Esophagus muscularis mucosa (tissue), 4 donors: ENCODE measurements around the gene DMC1. TPM values are rescaled to one million over a fixed set of nuclear protein-coding genes. Genes with fewer than 3 reads are reported as not detected.
"Not testable (repeated sequence)": the region's sequence is repeated elsewhere in the genome, so short reads cannot be mapped to it uniquely, and the experiment has no call there.

Experiments
- DNase-seq: peaks from one replicate; pipeline ENCODE4 v3.0.0-alpha.2; 2017; ENCODE audit errors: extremely low spot score
- H3K27ac ChIP-seq, 4 donors: fragments of 200-600 bp; sonication (generic); replicated peaks in 1 of 4; 1 replicate in 3 of 4; 2 replicates in 1 of 4; pipeline ENCODE4 v1.5.1; 2016 to 2019; ENCODE audit warnings: mild to moderate bottlenecking in 1 of 4
- H3K27me3 ChIP-seq, 4 donors: fragments of 200-600 bp; sonication (generic); one replicate each; pipeline versions ENCODE4 v1.5.1 to v1.6.0; 2016 to 2019
- H3K36me3 ChIP-seq, 4 donors: fragments of 200-600 bp; sonication (generic); one replicate each; pipeline ENCODE4 v1.5.1; 2016 to 2019
- H3K4me1 ChIP-seq, 4 donors: fragments of 200-600 bp; sonication (generic); one replicate each; pipeline ENCODE4 v1.5.1; 2016 to 2019
- H3K4me3 ChIP-seq, 4 donors: fragments of 200-600 bp; sonication (generic); 1 replicate in 2 of 4; 2 replicates in 2 of 4; pipeline ENCODE4 v1.5.1; 2016 to 2019; ENCODE audit warnings: mild to moderate bottlenecking in 4 of 4, moderate library complexity in 1 of 4
- H3K9me3 ChIP-seq, 4 donors: fragments of 200-600 bp; sonication (generic); 1 replicate in 3 of 4; 2 replicates in 1 of 4; pipeline ENCODE4 v1.5.1; 2016 to 2019
- CTCF ChIP-seq, 3 experiments: fragments of 200-600 bp in 2 of 3; fragments of 450-650 bp in 1 of 3; sonication (generic) in 2 of 3; IDR thresholded peaks; one replicate each; pipeline ENCODE4 v1.5.1; 2017 to 2019; ENCODE audit warnings: antibody characterized with exemption in 3 of 3, mild to moderate bottlenecking in 2 of 3, moderate library complexity in 1 of 3
- EP300 ChIP-seq: sonication (generic); formaldehyde crosslinking; IDR thresholded peaks from one replicate; pipeline ENCODE4 v1.6.1; 2017; ENCODE audit warnings: antibody characterized with exemption
- POLR2A ChIP-seq: fragments of 450-650 bp; IDR thresholded peaks from one replicate; pipeline ENCODE4 v1.6.1; 2017; ENCODE audit warnings: antibody characterized with exemption, moderate library complexity, mild to moderate bottlenecking, low read depth
- POLR2AphosphoS5 ChIP-seq, 2 donors: sonication (generic); formaldehyde crosslinking; IDR thresholded peaks; one replicate each; pipeline ENCODE4 v1.6.1; 2017; ENCODE audit warnings: antibody characterized with exemption in 2 of 2
- WGBS: methylation state at CpG from one replicate; pipeline ENCODE4 v1.1.5; 2018; 5-methylcytosine and 5-hydroxymethylcytosine counted together
- intact Hi-C: fragments of 100-400 bp; cut with DNase I; formaldehyde crosslinking; loops from one replicate; pipeline ENCODE4 v1.15.1; 2023
- total RNA-seq, 4 donors: library from RNA; depleted of rRNA; stranded (reverse); fragments of >200 nt; gene quantifications; one replicate each; pipeline versions ENCODE4 v1.1.0 to v1.2.1, GENCODE V29; 2016

Gene DMC1
- 1 to 10 TPM; 1.3 to 6.5 (median 1.6) TPM for total RNA-seq

- WGBS, result under 1% methylated on average over 37 of the region's 64 CpGs
- intact Hi-C loops, result loop anchor here (2.0 to 5.0 kb wide), 3 partner anchors 65 to 513 kb away; partner anchors contain the start of gene PICK1
- TF ChIP-seq POLR2A (no peak), POLR2AphosphoS5 (IDR thresholded peaks at IDR 0.05) (peak; percentile 53 to 75)
- peak; percentile 98 for DNase-seq
- H3K27ac ChIP-seq, result peak within 1 kb of the TSS; percentile 81 to 88 (median 86)
- no peaks in the 10 kb centered on the region for H3K27me3 ChIP-seq
- H3K9me3 ChIP-seq, result no peaks in the 10 kb centered on the region
- H3K36me3 ChIP-seq, result no peaks in the 10 kb centered on the region
- peak within 1 kb of the TSS; percentile 65 to 82 (median 70) for H3K4me3 ChIP-seq
- H3K4me1 ChIP-seq, result peaks cover 10 to 28% (median 20%) of the 10 kb centered on the region in 4 donors
These were observed at the start of gene DMC1 for GRCh38 chr22:38569972-38570778. Gene DMC1 (minus strand): TSS chr22:38570183. CDS start chr22:38568256, 1,927 bp downstream.

- 89% methylated on average over 2 of the region's 2 CpGs for WGBS
These were observed 48.7 kb upstream of the DMC1 start for GRCh38 chr22:38618682-38619081.

DNA sequence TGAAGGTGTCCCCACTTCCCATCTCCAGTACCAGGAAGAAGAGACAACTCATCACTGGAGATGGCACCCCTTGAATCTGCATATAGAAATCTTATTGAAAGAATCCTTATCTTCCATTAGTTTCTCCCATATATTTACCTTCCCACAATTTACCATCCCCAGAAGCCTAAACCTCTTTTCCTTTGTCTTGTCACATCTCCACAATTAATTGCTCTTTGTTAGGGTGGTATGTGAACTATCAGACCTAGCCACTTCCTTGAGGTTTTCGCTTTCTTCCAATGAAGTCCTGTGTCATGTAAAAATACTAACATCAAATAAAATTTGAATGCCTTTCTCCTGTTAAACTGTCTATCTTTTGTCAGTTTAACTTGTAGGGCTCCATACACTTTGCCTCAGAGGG is 48.3 kb upstream of the DMC1 start:
- H3K36me3 ChIP-seq, result no peaks in the 10 kb centered on the region
- H3K27ac ChIP-seq, result no peak overlapping the region
- no peak for TF ChIP-seq POLR2A
- TF ChIP-seq EP300, result no peak
- TF ChIP-seq CTCF (IDR thresholded peaks at IDR 0.05), result no peak
- TF ChIP-seq POLR2AphosphoS5 (IDR thresholded peaks at IDR 0.05), result no peak
- H3K9me3 ChIP-seq, result no peaks in the 10 kb centered on the region
- H3K4me3 ChIP-seq, result no peak overlapping the region
- H3K27me3 ChIP-seq, result no peaks in the 10 kb centered on the region
- H3K4me1 ChIP-seq, result peaks cover 0 to 15% (median 8%) of the 10 kb centered on the region in 4 donors
- intact Hi-C loops, result no loop called here
- 100% methylated on average over 1 of the region's 1 CpG for WGBS
- DNase-seq, result no peak

More at GRCh38 chr22:38618682-38619081, 48.7 kb upstream of the DMC1 start:
- Histone ChIP-seq H3K4me3 (no peak overlapping the region), H3K36me3 (no peaks in the 10 kb centered on the region), H3K9me3 (no peaks in the 10 kb centered on the region), H3K27me3 (no peaks in the 10 kb centered on the region), H3K4me1 (peaks cover 0 to 15% (median 8%) of the 10 kb centered on the region in 4 donors), H3K27ac (no peak overlapping the region)
- TF ChIP-seq CTCF (IDR thresholded peaks at IDR 0.05) (no peak), POLR2AphosphoS5 (IDR thresholded peaks at IDR 0.05) (no peak), EP300 (no peak), POLR2A (no peak)
- intact Hi-C loops, result no loop called here
- DNase-seq, result no peak

DNA sequence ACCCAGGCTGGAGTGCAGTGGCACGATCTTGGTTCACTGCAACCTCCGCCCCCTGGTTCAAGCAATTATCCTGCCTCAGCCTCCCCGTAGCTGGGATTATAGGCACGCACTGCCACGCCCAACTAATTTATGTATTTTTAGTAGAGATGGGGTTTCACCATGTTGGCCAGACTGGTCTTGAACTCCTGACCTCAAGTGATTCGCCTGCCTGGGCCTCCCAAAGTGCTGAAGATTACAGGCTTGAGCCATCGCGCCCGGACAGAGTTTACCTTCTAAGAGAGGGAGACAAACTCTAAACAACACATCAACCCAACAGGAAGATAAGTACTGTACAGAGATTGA is 45.1 kb upstream of the DMC1 start:
- H3K27me3 ChIP-seq, H3K36me3 ChIP-seq, DNase-seq, H3K9me3 ChIP-seq, H3K4me3 ChIP-seq, intact Hi-C loops: not testable (repeated sequence)
- Histone ChIP-seq H3K27ac (peak overlapping the region in 2 of 4 donors; percentile 11 to 57), H3K4me1 (peaks cover 0 to 15% (median 8%) of the 10 kb centered on the region in 4 donors)
- 94% methylated on average over 9 of the region's 9 CpGs for WGBS

DNA sequence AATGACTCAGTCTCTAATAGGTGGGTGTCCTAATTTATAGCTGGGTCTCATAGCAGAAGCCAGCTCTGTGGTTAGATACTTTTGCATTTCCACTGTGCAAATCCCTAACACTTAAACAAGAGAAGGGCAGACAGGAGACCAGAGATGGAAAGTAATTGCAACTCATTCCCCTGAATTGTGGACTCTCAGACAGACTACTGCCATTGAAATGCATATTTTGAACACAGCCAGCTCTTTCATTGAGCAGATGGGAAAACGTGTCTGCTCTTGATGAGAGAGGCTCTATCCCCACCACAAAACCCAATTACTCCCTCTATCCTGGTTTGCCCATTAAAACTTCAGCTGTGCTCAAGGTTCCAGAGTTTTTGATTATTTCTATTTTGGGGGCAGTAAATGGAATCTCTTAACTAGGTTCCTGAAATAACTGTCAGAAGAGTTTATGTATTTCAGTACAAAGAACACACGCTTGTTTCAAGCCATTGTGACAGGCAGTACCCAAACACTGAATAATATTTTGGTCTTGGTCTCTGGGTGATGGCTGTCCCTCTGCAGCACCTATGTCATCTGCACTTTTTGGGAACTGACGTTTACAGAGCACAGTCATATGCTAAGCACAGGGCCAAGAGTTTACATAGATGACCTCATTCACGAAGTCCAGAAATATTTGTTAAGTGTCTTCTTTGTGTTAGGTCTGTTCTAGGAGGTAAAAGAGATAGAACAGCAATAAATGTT is 44.5 kb upstream of the DMC1 start:
- TF ChIP-seq POLR2A, result no peak
- no peak for TF ChIP-seq CTCF (IDR thresholded peaks at IDR 0.05)
- peak in 1 of 2 donors; percentile 21 for TF ChIP-seq POLR2AphosphoS5 (IDR thresholded peaks at IDR 0.05)
- TF ChIP-seq EP300, result no peak
- Histone ChIP-seq H3K36me3 (no peaks in the 10 kb centered on the region), H3K4me3 (no peak overlapping the region), H3K4me1 (peaks cover 0 to 15% (median 8%) of the 10 kb centered on the region in 4 donors), H3K9me3 (no peaks in the 10 kb centered on the region), H3K27ac (peak overlapping the region in 3 of 4 donors; percentile 17 to 57 (median 41)), H3K27me3 (no peaks in the 10 kb centered on the region)
- no peak for DNase-seq
- intact Hi-C loops, result no loop called here
- 53% methylated on average over 4 of the region's 4 CpGs for WGBS
